HK-2 (cell line): ENCODE measurements around the gene IER5.

ENCODE experiments used
- DNase-seq: peaks from one replicate; pipeline ENCODE4 v3.0.0-alpha.2; 2018; ENCODE audit not compliant: unreplicated experiment

The IER5 gene

GRCh38 chr1:181077576-181078242 lies 10.8 kb upstream of the IER5 start:
- peak; percentile 31 for DNase-seq

GRCh38 chr1:181079382-181079781 lies 9.1 kb upstream of the IER5 start:
- DNase-seq = no peak

GRCh38 chr1:181079920-181080319 lies 8.6 kb upstream of the IER5 start:
- DNase-seq = no peak

GRCh38 chr1:181080556-181080955 lies 7.9 kb upstream of the IER5 start:
- DNase-seq = no peak

GRCh38 chr1:181081395-181081794 lies 7.1 kb upstream of the IER5 start:
- DNase-seq = no peak

GRCh38 chr1:181083842-181084605 lies 4.5 kb upstream of the IER5 start:
- no peak for DNase-seq

- DNase-seq = no peak
These were observed 3.9 kb upstream of the IER5 start for GRCh38 chr1:181084606-181084969.

GRCh38 chr1:181086091-181086490 lies 2.4 kb upstream of the IER5 start:
- DNase-seq = no peak

- no peak for DNase-seq
These were observed 1.6 kb upstream of the IER5 start for GRCh38 chr1:181086926-181087325.

GRCh38 chr1:181087400-181087901 lies 1.0 kb upstream of the IER5 start:
- DNase-seq = no peak

- peak; percentile 57 for DNase-seq
These were observed 646 bp downstream of the IER5 start for GRCh38 chr1:181089017-181089675.

GRCh38 chr1:181089676-181090544 lies 1.4 kb downstream of the IER5 start:
- peak; percentile 79 for DNase-seq

- no peak for DNase-seq
These were observed 2.2 kb downstream of the IER5 start for GRCh38 chr1:181090641-181091126.

GRCh38 chr1:181091309-181092040 lies 3.0 kb downstream of the IER5 start:
- DNase-seq = no peak

GRCh38 chr1:181092056-181092455 lies 3.6 kb downstream of the IER5 start:
- no peak for DNase-seq

- DNase-seq = no peak
These were observed 4.5 kb downstream of the IER5 start for GRCh38 chr1:181092883-181093458.

GRCh38 chr1:181094416-181095212 lies 6.1 kb downstream of the IER5 start:
- DNase-seq = no peak

GRCh38 chr1:181095260-181095659 lies 6.8 kb downstream of the IER5 start:
- no peak for DNase-seq

- DNase-seq = no peak
These were observed 7.3 kb downstream of the IER5 start for GRCh38 chr1:181095763-181096184.

- no peak for DNase-seq
These were observed 8.7 kb downstream of the IER5 start for GRCh38 chr1:181097242-181097641.
